Activated naive CD8-positive, alpha-beta T cell treated with anti-CD3 and anti-CD28 coated beads, Interleukin-2, amount 50 U/mL, for 24 hours (primary cell): ENCODE measurements around the gene SEC16A.

Source experiments
- ATAC-seq: fragments of 150-1000 bp; cut with Tn5 transposase; one replicate; pipeline ENCODE4 v1.10.0; 2021
- DNase-seq: peaks from one replicate; pipeline ENCODE4 v3.0.0; 2021
- H3K27ac Mint-ChIP-seq: one replicate; pipeline ENCODE4 v1.8.0; 2021; ENCODE audit warnings: mild to moderate bottlenecking, mixed read lengths
- H3K27me3 Mint-ChIP-seq: one replicate; pipeline ENCODE4 v1.8.0; 2021; ENCODE audit warnings: mixed read lengths
- H3K36me3 Mint-ChIP-seq: one replicate; pipeline ENCODE4 v1.8.0; 2021; ENCODE audit warnings: low read depth, mixed read lengths
- H3K4me1 Mint-ChIP-seq: one replicate; pipeline ENCODE4 v1.8.0; 2021; ENCODE audit warnings: mixed read lengths
- H3K4me3 Mint-ChIP-seq: one replicate; pipeline ENCODE4 v1.8.0; 2021; ENCODE audit warnings: mild to moderate bottlenecking, moderate library complexity, mixed read lengths
- H3K9me3 Mint-ChIP-seq: one replicate; pipeline ENCODE4 v1.8.0; 2021; ENCODE audit warnings: mixed read lengths

Gene SEC16A

GRCh38 chr9:136472640-136473353 lies 10.0 kb downstream of the SEC16A start:
- H3K4me1 Mint-ChIP-seq: peaks cover under 1% of the 10 kb centered on the region
- no peak overlapping the region for H3K27ac Mint-ChIP-seq
- H3K4me3 Mint-ChIP-seq: no peak overlapping the region
- peaks cover 32% of the 10 kb centered on the region for H3K36me3 Mint-ChIP-seq
- H3K27me3 Mint-ChIP-seq: no peaks in the 10 kb centered on the region
- H3K9me3 Mint-ChIP-seq: no peaks in the 10 kb centered on the region
- no peak for DNase-seq
- ATAC-seq: no peak

- Mint-ChIP-seq H3K4me1 (no peaks in the 10 kb centered on the region), H3K27ac (no peak overlapping the region), H3K4me3 (no peak overlapping the region), H3K9me3 (no peaks in the 10 kb centered on the region), H3K27me3 (no peaks in the 10 kb centered on the region), H3K36me3 (peaks cover 31% of the 10 kb centered on the region)
- no peak for DNase-seq
- no peak for ATAC-seq
Measured at GRCh38 chr9:136471802-136472487, 10.9 kb downstream of the SEC16A start.

- Mint-ChIP-seq H3K4me1 (no peaks in the 10 kb centered on the region), H3K36me3 (peaks cover 36% of the 10 kb centered on the region)
Measured at GRCh38 chr9:136470792-136471469, 11.9 kb downstream of the SEC16A start.

DNA sequence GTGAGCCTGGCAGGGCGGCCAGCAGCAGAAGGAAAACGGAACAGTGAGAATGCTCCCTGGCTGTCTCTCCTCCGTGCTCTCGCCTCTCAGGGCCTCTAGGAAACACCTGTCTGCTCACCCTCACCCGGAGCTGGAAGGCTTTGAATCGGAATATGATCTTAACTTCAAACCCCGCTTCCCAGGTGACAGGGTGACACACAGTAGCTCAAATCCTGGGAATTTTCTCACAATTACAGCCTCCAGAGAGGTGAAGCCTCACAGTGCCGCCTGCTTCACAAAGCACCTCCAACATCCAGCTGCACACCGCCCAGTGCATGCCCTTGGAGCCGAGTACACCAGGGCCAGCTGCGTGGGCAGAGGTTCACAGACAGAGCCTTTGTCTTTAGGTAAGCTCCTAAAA lies 12.5 kb downstream of the SEC16A start:
- Mint-ChIP-seq H3K27ac (no peak overlapping the region), H3K4me1 (no peaks in the 10 kb centered on the region), H3K9me3 (no peaks in the 10 kb centered on the region), H3K27me3 (no peaks in the 10 kb centered on the region), H3K4me3 (no peak overlapping the region), H3K36me3 (peaks cover 34% of the 10 kb centered on the region)
- ATAC-seq: no peak
- DNase-seq: no peak

More at GRCh38 chr9:136470792-136471469, 11.9 kb downstream of the SEC16A start:
- Mint-ChIP-seq H3K9me3 (no peaks in the 10 kb centered on the region), H3K27ac (no peak overlapping the region), H3K27me3 (no peaks in the 10 kb centered on the region), H3K4me3 (no peak overlapping the region)
- ATAC-seq (no peak), DNase-seq (no peak)

GRCh38 chr9:136467766-136468165 lies 15.1 kb downstream of the SEC16A start:
- H3K27me3 Mint-ChIP-seq: no peaks in the 10 kb centered on the region
- H3K9me3 Mint-ChIP-seq: no peaks in the 10 kb centered on the region
- H3K36me3 Mint-ChIP-seq: peaks cover 46% of the 10 kb centered on the region
- no peak for DNase-seq
- no peak for ATAC-seq
- no peaks in the 10 kb centered on the region for H3K4me1 Mint-ChIP-seq
- H3K4me3 Mint-ChIP-seq: no peak overlapping the region
- no peak overlapping the region for H3K27ac Mint-ChIP-seq

- ATAC-seq: no peak
- Mint-ChIP-seq H3K27me3 (no peaks in the 10 kb centered on the region), H3K9me3 (no peaks in the 10 kb centered on the region), H3K27ac (no peak overlapping the region), H3K4me1 (no peaks in the 10 kb centered on the region), H3K36me3 (peaks cover 55% of the 10 kb centered on the region), H3K4me3 (no peak overlapping the region)
- DNase-seq: no peak
Measured at GRCh38 chr9:136466155-136466541, 16.7 kb downstream of the SEC16A start.

DNA sequence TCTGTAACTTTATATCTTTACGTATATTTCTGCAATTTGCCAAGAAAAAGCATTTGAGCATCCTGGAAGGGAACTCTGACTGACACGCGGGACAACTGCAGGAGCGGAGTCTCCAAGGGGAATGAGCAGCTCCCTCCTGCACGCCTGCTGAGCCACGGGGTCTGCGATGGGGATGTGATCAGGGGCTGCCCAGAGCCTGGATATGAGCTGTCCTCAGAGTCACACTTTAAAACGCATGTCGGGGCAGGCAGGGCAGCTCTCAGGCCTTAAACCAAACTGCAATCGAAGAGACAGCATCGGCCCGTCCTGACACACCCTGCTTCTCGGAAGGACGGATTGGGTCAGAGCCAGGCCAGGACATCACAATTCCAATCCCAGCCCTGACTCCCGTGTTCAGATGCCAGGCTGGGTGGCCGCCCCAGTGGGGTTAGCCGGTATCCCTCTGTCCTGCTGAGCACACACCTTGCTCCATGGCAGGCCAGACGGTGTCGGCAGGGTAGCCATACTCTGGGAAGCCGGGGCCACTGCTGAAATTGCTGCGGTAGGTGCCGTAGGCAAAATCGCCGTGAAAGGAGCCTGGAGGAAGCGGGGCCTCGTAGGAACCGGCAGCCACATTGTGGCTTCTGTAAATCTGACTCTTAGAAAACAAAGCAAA lies 17.2 kb downstream of the SEC16A start:
- ATAC-seq (no peak), DNase-seq (no peak)
- Mint-ChIP-seq H3K4me1 (no peaks in the 10 kb centered on the region), H3K4me3 (no peak overlapping the region), H3K27ac (no peak overlapping the region), H3K9me3 (no peaks in the 10 kb centered on the region), H3K36me3 (peaks cover 59% of the 10 kb centered on the region), H3K27me3 (no peaks in the 10 kb centered on the region)

GRCh38 chr9:136464241-136464640 lies 18.6 kb downstream of the SEC16A start:
- H3K9me3 Mint-ChIP-seq: no peaks in the 10 kb centered on the region
- no peaks in the 10 kb centered on the region for H3K4me1 Mint-ChIP-seq
- H3K36me3 Mint-ChIP-seq: peaks cover 55% of the 10 kb centered on the region
- ATAC-seq (no peak), DNase-seq (no peak)
- H3K27ac Mint-ChIP-seq: no peak overlapping the region
- H3K27me3 Mint-ChIP-seq: no peaks in the 10 kb centered on the region
- H3K4me3 Mint-ChIP-seq: no peak overlapping the region

DNA sequence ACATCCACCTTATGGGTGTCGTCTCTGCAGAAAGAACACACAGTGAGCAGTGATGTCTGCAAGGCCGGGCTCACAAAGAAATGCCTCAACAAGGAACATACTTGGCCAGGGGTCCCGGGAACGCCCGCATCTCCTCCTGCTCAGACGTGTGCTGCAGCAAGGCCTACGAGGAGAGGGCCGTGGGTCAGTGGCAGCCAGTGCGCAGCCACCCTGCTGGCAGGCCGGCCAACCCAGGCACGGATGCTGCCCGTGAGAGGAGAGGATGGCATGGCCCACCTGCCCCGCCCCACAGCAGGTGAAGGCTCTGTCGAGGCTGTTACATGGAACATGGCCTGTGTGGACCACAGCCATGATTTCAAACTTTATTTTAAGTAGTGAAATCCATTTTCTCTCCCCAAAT lies 19.3 kb downstream of the SEC16A start:
- Mint-ChIP-seq H3K4me3 (no peak overlapping the region), H3K36me3 (peaks cover 60% of the 10 kb centered on the region), H3K27me3 (no peaks in the 10 kb centered on the region), H3K9me3 (no peaks in the 10 kb centered on the region), H3K27ac (no peak overlapping the region), H3K4me1 (no peaks in the 10 kb centered on the region)
- ATAC-seq: no peak
- no peak for DNase-seq

DNA sequence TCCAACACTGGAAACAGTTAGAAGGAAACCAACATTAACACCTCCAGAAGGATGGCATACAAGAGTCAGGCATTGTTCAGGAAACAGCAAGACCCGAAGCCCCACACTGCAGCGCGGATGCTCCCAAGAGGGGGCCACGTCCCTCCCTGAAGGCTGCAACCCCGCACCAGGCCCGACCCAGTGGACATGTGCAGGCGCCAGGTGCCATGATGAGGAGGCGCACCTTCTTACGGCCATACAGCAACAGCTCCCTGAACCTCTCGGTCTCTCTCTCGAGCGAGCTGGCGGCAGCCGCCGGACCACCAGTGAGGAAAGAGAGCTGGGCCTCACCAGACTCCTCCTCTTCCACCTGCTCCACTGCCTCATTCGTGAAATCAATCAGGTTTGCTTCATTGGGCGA lies 20.2 kb downstream of the SEC16A start:
- H3K9me3 Mint-ChIP-seq: no peaks in the 10 kb centered on the region
- no peak overlapping the region for H3K4me3 Mint-ChIP-seq
- no peaks in the 10 kb centered on the region for H3K27me3 Mint-ChIP-seq
- H3K36me3 Mint-ChIP-seq: peaks cover 59% of the 10 kb centered on the region
- DNase-seq: no peak
- no peak overlapping the region for H3K27ac Mint-ChIP-seq
- no peaks in the 10 kb centered on the region for H3K4me1 Mint-ChIP-seq
- ATAC-seq: no peak

- no peaks in the 10 kb centered on the region for H3K9me3 Mint-ChIP-seq
- DNase-seq: no peak
- H3K36me3 Mint-ChIP-seq: peaks cover 58% of the 10 kb centered on the region
- no peaks in the 10 kb centered on the region for H3K4me1 Mint-ChIP-seq
- no peak for ATAC-seq
- no peak overlapping the region for H3K27ac Mint-ChIP-seq
- no peak overlapping the region for H3K4me3 Mint-ChIP-seq
- H3K27me3 Mint-ChIP-seq: no peaks in the 10 kb centered on the region
Measured at GRCh38 chr9:136460772-136461325, 22.0 kb downstream of the SEC16A start.

DNA sequence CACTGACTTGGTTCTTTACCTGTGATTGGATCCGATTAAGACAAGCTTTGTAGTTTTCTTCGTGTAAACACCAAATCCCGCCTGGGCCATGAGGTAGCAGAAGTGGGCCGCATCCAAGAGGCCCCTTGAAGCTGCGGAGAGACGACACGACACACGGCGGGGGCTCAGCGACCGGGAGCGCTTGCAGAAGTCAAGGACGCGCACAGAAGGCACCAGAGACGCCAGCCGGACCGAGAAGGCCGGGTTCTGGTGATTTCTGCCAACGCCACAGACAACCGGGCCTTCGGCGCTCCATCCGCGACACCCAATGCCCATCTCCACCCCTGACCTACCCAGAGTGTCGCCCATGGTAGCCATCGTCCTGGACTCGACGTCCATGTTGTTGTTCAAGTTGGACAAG lies 23.4 kb downstream of the SEC16A start:
- no peak overlapping the region for H3K27ac Mint-ChIP-seq
- no peaks in the 10 kb centered on the region for H3K4me1 Mint-ChIP-seq
- H3K36me3 Mint-ChIP-seq: peaks cover 53% of the 10 kb centered on the region
- ATAC-seq (no peak), DNase-seq (no peak)
- no peak overlapping the region for H3K4me3 Mint-ChIP-seq
- H3K27me3 Mint-ChIP-seq: no peaks in the 10 kb centered on the region
- H3K9me3 Mint-ChIP-seq: no peaks in the 10 kb centered on the region

DNA sequence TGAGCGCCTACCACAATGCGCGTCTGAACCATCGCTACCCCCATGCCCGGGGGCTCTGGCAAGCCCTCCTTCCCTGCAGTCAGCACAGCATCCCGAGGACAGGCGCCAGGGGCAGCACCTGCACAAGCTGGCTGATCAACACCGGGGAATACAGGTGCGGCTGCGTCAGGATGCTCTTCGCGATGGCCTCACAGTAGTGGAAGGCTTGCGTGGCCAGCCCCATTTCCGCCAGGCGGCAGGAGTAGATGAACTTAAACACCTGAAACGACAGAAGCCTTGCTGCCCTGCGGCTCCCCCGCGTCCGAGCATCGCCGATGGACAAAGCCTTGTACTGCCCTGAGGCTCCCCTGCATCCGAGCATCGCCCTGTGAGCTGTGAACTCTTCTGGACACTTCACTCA lies 25.5 kb downstream of the SEC16A start:
- Mint-ChIP-seq H3K4me3 (no peak overlapping the region), H3K4me1 (no peaks in the 10 kb centered on the region), H3K36me3 (peaks cover 44% of the 10 kb centered on the region), H3K9me3 (no peaks in the 10 kb centered on the region), H3K27me3 (no peaks in the 10 kb centered on the region), H3K27ac (no peak overlapping the region)
- DNase-seq (no peak), ATAC-seq (no peak)

- DNase-seq: no peak
- no peaks in the 10 kb centered on the region for H3K4me1 Mint-ChIP-seq
- H3K27me3 Mint-ChIP-seq: no peaks in the 10 kb centered on the region
- ATAC-seq: no peak
- H3K36me3 Mint-ChIP-seq: peaks cover 43% of the 10 kb centered on the region
- H3K27ac Mint-ChIP-seq: no peak overlapping the region
- H3K4me3 Mint-ChIP-seq: no peak overlapping the region
- H3K9me3 Mint-ChIP-seq: no peaks in the 10 kb centered on the region
Measured at GRCh38 chr9:136456258-136456657, 26.6 kb downstream of the SEC16A start.
